Lung (tissue), 12 donors: ENCODE data around the gene CRIP2. TPM values are rescaled to one million over a fixed set of nuclear protein-coding genes. Genes with fewer than 3 reads are reported as not detected.

Experiments used
- ATAC-seq: fragments of 200-7000 bp; cut with Tn5 transposase; one replicate; pipeline ENCODE4 v1.9.1; 2020; ENCODE audit warnings: moderate number of reproducible peaks; ENCODE audit not compliant: insufficient read depth, low FRiP score
- DNase-seq, 3 donors: peaks; one replicate each; pipeline ENCODE4 v3.0.0-alpha.2; 2013 to 2017
- H3K27ac ChIP-seq, 2 donors: one replicate each; pipeline ENCODE4 v1.5.1; 2013; ENCODE audit warnings: mild to moderate bottlenecking in 2 of 2, moderate library complexity in 2 of 2, control low read depth in 1 of 2, inconsistent platforms in 1 of 2, low read depth in 1 of 2, low read length in 1 of 2
- H3K27me3 ChIP-seq, 3 donors: one replicate each; pipeline ENCODE4 v1.5.1; 2013; ENCODE audit warnings: low read length in 2 of 3; ENCODE audit not compliant: control insufficient read depth in 3 of 3, insufficient read depth in 3 of 3
- H3K36me3 ChIP-seq, 4 donors: one replicate each; pipeline ENCODE4 v1.5.1; 2013; ENCODE audit warnings: low read length in 4 of 4, mild to moderate bottlenecking in 1 of 4, moderate library complexity in 1 of 4; ENCODE audit not compliant: control insufficient read depth in 4 of 4, insufficient read depth in 4 of 4
- H3K4me1 ChIP-seq, 5 donors: one replicate each; pipeline ENCODE4 v1.5.1; 2013; ENCODE audit warnings: low read length in 5 of 5, mild to moderate bottlenecking in 2 of 5, moderate library complexity in 1 of 5; ENCODE audit not compliant: control insufficient read depth in 5 of 5, insufficient read depth in 5 of 5
- H3K4me3 ChIP-seq: one replicate; pipeline ENCODE4 v1.5.1; 2013; ENCODE audit warnings: mild to moderate bottlenecking, control low read depth, moderate library complexity
- H3K9ac ChIP-seq, 2 donors: one replicate each; pipeline ENCODE4 v1.5.1; 2013; ENCODE audit warnings: low read length in 2 of 2, control low read depth in 1 of 2; ENCODE audit not compliant: insufficient read depth in 1 of 2
- H3K9me3 ChIP-seq, 4 donors: one replicate each; pipeline ENCODE4 v1.5.1; 2013; ENCODE audit warnings: low read length in 3 of 4, mild to moderate bottlenecking in 1 of 4, moderate library complexity in 1 of 4; ENCODE audit not compliant: control insufficient read depth in 4 of 4, insufficient read depth in 3 of 4
- CTCF ChIP-seq: IDR thresholded peaks from 2 replicates; pipeline ENCODE4 v1.5.1; 2012; ENCODE audit warnings: mild to moderate bottlenecking; ENCODE audit errors: control extremely low read depth, extremely low read depth
- WGBS, 2 donors: extraction: QIAGEN DNeasy Blood & Tissue Kit; methylation state at CpG; one replicate each; pipeline ENCODE4 v1.1.7; 2013; 5-methylcytosine and 5-hydroxymethylcytosine counted together
- polyA plus RNA-seq, 2 donors: library from polyadenylated mRNA; stranded (reverse); fragments of 200-250 nt; gene quantifications; one replicate each; pipeline ENCODE4 v1.2.1, GENCODE V29; 2013
- total RNA-seq, 2 donors: library from RNA; depleted of rRNA in 1 of 2; stranded (reverse); fragments of >200 nt in 1 of 2; gene quantifications; one replicate each; pipeline ENCODE4 v1.2.1, GENCODE V29; 2014 to 2021
- donor health status: control.
- donor health status: control.
- donor health status: Bipolar disorder and iron deficiency.
- donor health status: healthy.
- donor health status: DM: yes; HTN: yes; CAD: no.

Gene CRIP2
- total and polyA plus RNA-seq, 4 donors: 135 to 267 (median 205) TPM

- H3K9me3 ChIP-seq: no peaks in the 10 kb centered on the region
- H3K4me3 ChIP-seq: no peak overlapping the region
- no peak for TF ChIP-seq CTCF
- no peak overlapping the region for H3K9ac ChIP-seq
- DNase-seq (peak; percentile 56 to 78 (median 76)), ATAC-seq (no peak)
- H3K27ac ChIP-seq: peak overlapping the region; percentile 34 to 91
- WGBS, 2 donors: 63 to 74% methylated on average over 40 to 54 of the region's 54 CpGs
- peaks cover 4 to 69% (median 29%) of the 10 kb centered on the region in 5 donors for H3K4me1 ChIP-seq
- peaks cover 0 to 40% (median 10%) of the 10 kb centered on the region in 4 donors for H3K36me3 ChIP-seq
- no peaks in the 10 kb centered on the region for H3K27me3 ChIP-seq
Measured at GRCh38 chr14:105469456-105470349, 4.9 kb upstream of the CRIP2 start.

- Histone ChIP-seq H3K9me3 (no peaks in the 10 kb centered on the region), H3K27ac (peak overlapping the region; percentile 24 to 91), H3K4me3 (no peak overlapping the region), H3K27me3 (no peaks in the 10 kb centered on the region), H3K36me3 (peaks cover 0 to 32% (median 7%) of the 10 kb centered on the region in 4 donors), H3K4me1 (peaks cover 4 to 71% (median 29%) of the 10 kb centered on the region in 5 donors), H3K9ac (peak overlapping the region in 1 of 2 donors; percentile 25)
- ATAC-seq (no peak), DNase-seq (peak; percentile 37 to 51 (median 49))
- WGBS, 2 donors: 83 to 85% methylated on average over 34 of the region's 34 CpGs
- no peak for TF ChIP-seq CTCF
Measured at GRCh38 chr14:105470350-105471296, 4.0 kb upstream of the CRIP2 start.

GRCh38 chr14:105471297-105471821 is 3.3 kb upstream of the CRIP2 start:
- Histone ChIP-seq H3K36me3 (peaks cover 0 to 26% (median 6%) of the 10 kb centered on the region in 4 donors), H3K27me3 (no peaks in the 10 kb centered on the region), H3K9ac (no peak overlapping the region), H3K27ac (peak overlapping the region; percentile 86 to 95), H3K4me3 (no peak overlapping the region), H3K4me1 (peaks cover 4 to 74% (median 26%) of the 10 kb centered on the region in 5 donors), H3K9me3 (no peaks in the 10 kb centered on the region)
- 63 to 66% methylated on average over 16 to 19 of the region's 19 CpGs for WGBS, 2 donors
- ATAC-seq (no peak), DNase-seq (peak; percentile 88 to 93 (median 90))
- no peak for TF ChIP-seq CTCF
